ENCODE measurements around the gene ZNF778.

ZNF778 gene

GRCh38 chr16:89283449-89283848 is 65.9 kb downstream of the ZNF778 start:
- TF ChIP-seq POLR2AphosphoS5 (IDR thresholded peaks at IDR 0.05; ENCODE audit: low read depth, low read length) (no peak), FOXP2 (optimal IDR thresholded peaks at IDR 0.05; ENCODE audit: borderline replicate concordance, extremely low read depth, extremely low read length, insufficient read depth) (no peak)

DNA sequence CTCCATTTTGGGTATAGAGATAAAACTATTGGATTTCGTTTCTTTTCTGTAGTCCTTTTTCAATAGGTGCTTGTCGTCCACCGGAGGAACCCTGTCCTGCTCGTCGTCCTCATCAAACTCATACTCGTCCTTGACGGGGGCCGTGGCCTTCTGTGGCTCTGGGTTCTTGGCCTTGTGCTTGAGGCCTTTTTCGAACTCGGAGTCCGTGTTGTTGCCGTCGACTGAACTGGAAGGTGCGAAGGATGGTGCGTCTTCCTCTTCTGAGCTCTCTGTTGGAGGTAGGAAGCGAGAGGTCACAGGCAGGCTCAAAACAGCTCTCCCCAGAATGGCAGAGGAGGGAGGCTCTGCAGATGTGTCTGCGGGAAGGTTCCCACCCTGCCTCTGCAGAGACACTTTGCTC is 67.9 kb downstream of the ZNF778 start:
- no peak for TF ChIP-seq TAF1 (IDR thresholded peaks at IDR 0.05; ENCODE audit: borderline replicate concordance, insufficient read depth, low read length)
- TF ChIP-seq POLR2AphosphoS5 (IDR thresholded peaks at IDR 0.05; ENCODE audit: low read depth, low read length) = no peak
- TF ChIP-seq FOXP2 (optimal IDR thresholded peaks at IDR 0.05; ENCODE audit: borderline replicate concordance, extremely low read depth, extremely low read length, insufficient read depth) = no peak
- TF ChIP-seq, protein P1, sequence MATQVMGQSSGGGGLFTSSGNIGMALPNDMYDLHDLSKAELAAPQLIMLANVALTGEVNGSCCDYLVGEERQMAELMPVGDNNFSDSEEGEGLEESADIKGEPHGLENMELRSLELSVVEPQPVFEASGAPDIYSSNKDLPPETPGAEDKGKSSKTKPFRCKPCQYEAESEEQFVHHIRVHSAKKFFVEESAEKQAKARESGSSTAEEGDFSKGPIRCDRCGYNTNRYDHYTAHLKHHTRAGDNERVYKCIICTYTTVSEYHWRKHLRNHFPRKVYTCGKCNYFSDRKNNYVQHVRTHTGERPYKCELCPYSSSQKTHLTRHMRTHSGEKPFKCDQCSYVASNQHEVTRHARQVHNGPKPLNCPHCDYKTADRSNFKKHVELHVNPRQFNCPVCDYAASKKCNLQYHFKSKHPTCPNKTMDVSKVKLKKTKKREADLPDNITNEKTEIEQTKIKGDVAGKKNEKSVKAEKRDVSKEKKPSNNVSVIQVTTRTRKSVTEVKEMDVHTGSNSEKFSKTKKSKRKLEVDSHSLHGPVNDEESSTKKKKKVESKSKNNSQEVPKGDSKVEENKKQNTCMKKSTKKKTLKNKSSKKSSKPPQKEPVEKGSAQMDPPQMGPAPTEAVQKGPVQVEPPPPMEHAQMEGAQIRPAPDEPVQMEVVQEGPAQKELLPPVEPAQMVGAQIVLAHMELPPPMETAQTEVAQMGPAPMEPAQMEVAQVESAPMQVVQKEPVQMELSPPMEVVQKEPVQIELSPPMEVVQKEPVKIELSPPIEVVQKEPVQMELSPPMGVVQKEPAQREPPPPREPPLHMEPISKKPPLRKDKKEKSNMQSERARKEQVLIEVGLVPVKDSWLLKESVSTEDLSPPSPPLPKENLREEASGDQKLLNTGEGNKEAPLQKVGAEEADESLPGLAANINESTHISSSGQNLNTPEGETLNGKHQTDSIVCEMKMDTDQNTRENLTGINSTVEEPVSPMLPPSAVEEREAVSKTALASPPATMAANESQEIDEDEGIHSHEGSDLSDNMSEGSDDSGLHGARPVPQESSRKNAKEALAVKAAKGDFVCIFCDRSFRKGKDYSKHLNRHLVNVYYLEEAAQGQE (IDR thresholded peaks at IDR 0.05; ENCODE audit: insufficient read depth in 1 of 2, low read depth in 2 of 2, low read length in 2 of 2) = no peak
- no peak for TF ChIP-seq SIN3A (IDR thresholded peaks at IDR 0.05; ENCODE audit: borderline replicate concordance, insufficient read depth, low read length)

GRCh38 chr16:89286096-89286495 is 68.6 kb downstream of the ZNF778 start:
- TF ChIP-seq POLR2AphosphoS5 (IDR thresholded peaks at IDR 0.05; ENCODE audit: low read depth, low read length) = no peak
